GM12801 (cell line): ENCODE results near the gene SLC4A4.

Source experiments
- TF ChIP-seq, protein P1 (sequence below): IDR thresholded peaks from one replicate; pipeline ENCODE4 v1.5.1; 2011; ENCODE audit warnings: control low read depth; ENCODE audit not compliant: insufficient read length; ENCODE audit errors: extremely low read depth

SLC4A4 gene

GRCh38 chr4:71383984-71384383, 45.2 kb downstream of the SLC4A4 start:
- TF ChIP-seq, protein P1, sequence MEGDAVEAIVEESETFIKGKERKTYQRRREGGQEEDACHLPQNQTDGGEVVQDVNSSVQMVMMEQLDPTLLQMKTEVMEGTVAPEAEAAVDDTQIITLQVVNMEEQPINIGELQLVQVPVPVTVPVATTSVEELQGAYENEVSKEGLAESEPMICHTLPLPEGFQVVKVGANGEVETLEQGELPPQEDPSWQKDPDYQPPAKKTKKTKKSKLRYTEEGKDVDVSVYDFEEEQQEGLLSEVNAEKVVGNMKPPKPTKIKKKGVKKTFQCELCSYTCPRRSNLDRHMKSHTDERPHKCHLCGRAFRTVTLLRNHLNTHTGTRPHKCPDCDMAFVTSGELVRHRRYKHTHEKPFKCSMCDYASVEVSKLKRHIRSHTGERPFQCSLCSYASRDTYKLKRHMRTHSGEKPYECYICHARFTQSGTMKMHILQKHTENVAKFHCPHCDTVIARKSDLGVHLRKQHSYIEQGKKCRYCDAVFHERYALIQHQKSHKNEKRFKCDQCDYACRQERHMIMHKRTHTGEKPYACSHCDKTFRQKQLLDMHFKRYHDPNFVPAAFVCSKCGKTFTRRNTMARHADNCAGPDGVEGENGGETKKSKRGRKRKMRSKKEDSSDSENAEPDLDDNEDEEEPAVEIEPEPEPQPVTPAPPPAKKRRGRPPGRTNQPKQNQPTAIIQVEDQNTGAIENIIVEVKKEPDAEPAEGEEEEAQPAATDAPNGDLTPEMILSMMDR, result no peak

DNA sequence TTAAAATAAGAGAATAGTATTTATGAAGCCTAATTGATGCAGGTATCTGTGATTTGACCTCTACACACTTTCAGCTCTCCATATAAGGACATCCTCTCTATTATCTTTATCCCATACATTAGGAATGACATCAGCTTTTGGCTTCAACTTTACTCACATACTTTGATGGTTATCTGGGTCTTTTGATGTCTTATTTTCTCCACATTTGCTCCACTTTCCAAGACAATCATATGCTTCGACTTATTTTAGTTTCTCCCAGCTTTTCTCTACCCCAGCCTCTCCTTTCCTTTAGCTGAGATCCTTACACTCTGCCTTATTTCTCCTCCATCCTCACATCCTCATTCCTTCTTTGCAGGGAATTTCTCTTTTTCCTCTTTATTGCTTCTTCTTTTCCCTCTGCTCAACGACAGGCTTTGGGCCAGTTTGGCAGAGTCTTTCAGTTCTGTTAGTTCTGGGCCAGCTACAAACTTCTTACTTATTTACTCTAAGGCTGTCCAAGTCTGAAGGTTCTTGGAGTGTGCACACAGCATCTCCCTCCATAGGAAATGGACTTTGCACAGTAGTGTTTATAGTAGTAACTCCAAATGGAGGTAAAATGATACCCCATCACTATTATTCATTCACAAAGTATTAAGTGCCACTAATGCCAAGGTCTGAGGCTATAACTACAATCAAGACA, 50.5 kb downstream of the SLC4A4 start:
- TF ChIP-seq, protein P1, result no peak

GRCh38 chr4:71392109-71392508, 53.3 kb downstream of the SLC4A4 start:
- TF ChIP-seq, protein P1, result no peak

DNA sequence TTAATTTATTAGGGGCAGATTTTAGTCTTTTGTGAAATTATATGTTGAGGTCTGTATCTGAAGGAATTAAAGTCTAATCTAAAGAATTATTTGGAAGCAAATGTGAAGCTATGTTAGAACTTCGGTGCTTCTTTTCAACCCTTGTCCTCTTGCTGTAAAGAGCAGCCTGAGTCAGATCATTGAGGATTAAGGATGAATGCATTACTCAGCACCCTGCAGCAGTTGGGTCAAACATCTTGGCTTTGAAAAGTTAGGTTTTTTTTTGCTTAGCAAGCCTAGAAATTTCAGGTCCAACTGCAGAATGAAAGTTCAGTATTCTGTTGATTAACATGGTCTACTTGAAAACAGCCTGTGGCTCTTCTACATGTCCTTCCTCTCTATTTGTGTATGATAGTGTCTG, 57.6 kb downstream of the SLC4A4 start:
- TF ChIP-seq, protein P1, result no peak

DNA sequence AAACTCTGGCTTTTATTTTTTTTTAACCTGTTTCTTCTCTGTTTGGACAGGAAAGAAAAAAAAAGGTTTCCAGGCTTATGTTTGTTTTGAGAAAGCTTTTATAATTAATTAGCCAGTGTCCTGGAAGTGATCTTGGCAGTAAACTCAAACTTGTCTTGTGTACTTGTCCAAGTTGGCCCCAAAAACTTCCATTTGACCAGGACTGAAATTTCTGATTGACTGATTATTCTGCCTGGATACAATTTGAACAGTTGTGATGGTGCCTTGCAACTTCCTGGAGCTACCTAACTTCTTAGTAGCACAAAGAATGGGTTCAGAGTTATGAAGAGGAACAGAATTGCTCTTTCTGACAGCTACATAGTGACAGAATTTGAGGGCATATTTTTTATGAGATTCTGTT, 62.0 kb downstream of the SLC4A4 start:
- TF ChIP-seq, protein P1, result no peak

- TF ChIP-seq, protein P1, result no peak
Measured at GRCh38 chr4:71402616-71403015, 63.8 kb downstream of the SLC4A4 start.

- TF ChIP-seq, protein P1, result no peak
Measured at GRCh38 chr4:71404049-71404448, 65.2 kb downstream of the SLC4A4 start.
